IPS-20b (cell line): ENCODE measurements around the gene LOXL1.
"Not testable (repeated sequence)": the region's sequence is repeated elsewhere in the genome, so short reads cannot be mapped to it uniquely, and the experiment has no call there.

ENCODE experiments used
- H3K27ac ChIP-seq: one replicate; pipeline ENCODE4 v1.5.1; 2013; ENCODE audit warnings: low read length
- H3K27me3 ChIP-seq: 2 replicates; pipeline ENCODE4 v1.6.1; 2013; ENCODE audit warnings: mild to moderate bottlenecking, low read length, inconsistent platforms; ENCODE audit not compliant: insufficient read depth
- H3K36me3 ChIP-seq: 2 replicates; pipeline ENCODE4 v1.6.1; 2013; ENCODE audit warnings: low read depth, mild to moderate bottlenecking, inconsistent platforms, low read length, moderate library complexity; ENCODE audit not compliant: insufficient read depth
- H3K4me1 ChIP-seq: 2 replicates; pipeline ENCODE4 v1.6.1; 2013; ENCODE audit warnings: mild to moderate bottlenecking, control low read depth, inconsistent platforms, low read length, moderate library complexity; ENCODE audit not compliant: insufficient read depth
- H3K4me3 ChIP-seq: 2 replicates; pipeline ENCODE4 v1.5.1; 2013; ENCODE audit warnings: mild to moderate bottlenecking, low read length, inconsistent platforms
- H3K9ac ChIP-seq: 2 replicates; pipeline ENCODE4 v1.6.1; 2013; ENCODE audit warnings: low read depth, mild to moderate bottlenecking, inconsistent platforms, low read length, moderate library complexity
- H3K9me3 ChIP-seq: 2 replicates; pipeline ENCODE4 v1.6.1; 2013; ENCODE audit warnings: mild to moderate bottlenecking, low read depth, low read length, inconsistent platforms; ENCODE audit not compliant: insufficient read depth

The LOXL1 gene

DNA sequence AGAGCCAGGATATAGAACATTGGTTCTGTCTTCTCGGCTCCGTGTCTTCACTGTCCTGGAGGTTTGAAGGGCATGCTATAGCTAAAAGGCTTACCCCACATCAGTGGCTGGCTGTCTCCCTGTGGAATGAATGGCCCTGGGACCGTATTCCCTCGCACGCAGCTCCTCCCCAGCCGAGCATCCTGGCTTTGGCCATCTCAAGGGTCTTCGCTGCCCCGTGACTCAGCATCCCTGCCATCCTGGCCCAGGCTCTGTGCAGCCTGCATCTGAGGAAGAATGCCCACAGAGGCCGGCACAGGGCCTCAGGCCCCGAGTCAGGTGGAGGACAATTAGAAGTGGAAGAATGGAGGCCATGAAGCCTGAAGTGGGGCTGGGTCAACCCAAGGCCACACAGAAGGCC is 11.0 kb downstream of the LOXL1 start:
- Histone ChIP-seq H3K4me1 (peaks cover 8% of the 10 kb centered on the region; the same call in 1 of the 2 replicates), H3K9me3 (no peaks in the 10 kb centered on the region), H3K4me3 (no peak overlapping the region)

DNA sequence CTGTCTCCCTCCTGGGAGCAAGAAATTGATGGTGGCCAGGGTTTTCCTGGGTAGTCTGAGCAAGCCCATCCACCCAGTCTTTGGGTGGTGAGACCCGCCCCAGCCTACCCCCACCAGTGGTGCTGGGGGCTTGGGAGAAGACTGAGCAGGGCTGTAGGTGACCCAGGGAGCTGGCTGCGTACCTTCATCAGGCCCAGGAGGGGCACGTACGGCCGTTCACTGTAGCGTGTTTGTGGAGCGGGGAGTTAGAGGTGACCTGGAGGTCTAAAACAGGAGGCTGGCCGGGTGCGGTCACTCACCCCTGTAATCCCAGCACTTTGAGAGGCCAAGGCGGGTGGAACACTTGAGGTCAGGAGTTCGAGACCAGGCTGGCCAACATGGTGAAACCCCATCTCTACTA is 11.5 kb downstream of the LOXL1 start:
- Histone ChIP-seq H3K9ac (no peak overlapping the region), H3K36me3 (no peaks in the 10 kb centered on the region), H3K4me1 (peaks cover 8% of the 10 kb centered on the region; the same call in 1 of the 2 replicates), H3K9me3 (no peaks in the 10 kb centered on the region), H3K27ac (no peak overlapping the region), H3K27me3 (no peaks in the 10 kb centered on the region), H3K4me3 (no peak overlapping the region)

More for the DNA sequence above, 11.0 kb downstream of the LOXL1 start:
- H3K27me3 ChIP-seq, result no peaks in the 10 kb centered on the region
- H3K9ac ChIP-seq, result no peak overlapping the region
- no peak overlapping the region for H3K27ac ChIP-seq
- H3K36me3 ChIP-seq, result no peaks in the 10 kb centered on the region

DNA sequence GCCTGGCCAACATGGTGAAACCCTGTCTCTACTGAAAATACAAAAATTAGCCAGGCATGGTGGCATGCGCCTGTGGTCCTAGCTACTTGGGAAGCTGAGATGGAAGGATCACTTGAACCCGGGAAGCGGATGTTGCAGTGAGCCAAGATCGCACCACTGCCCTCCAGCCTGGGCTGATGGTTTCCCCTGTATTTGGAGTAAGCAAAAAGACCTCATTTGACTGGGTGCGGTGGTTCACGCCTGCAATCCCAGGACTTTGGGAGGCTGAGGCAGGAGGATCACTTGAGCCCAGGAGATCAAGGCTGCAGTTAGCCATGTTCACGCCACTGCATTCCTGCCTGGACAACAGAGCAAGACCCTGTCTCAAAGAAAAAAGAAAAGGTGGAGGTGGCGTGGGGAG is 12.3 kb downstream of the LOXL1 start:
- H3K9ac ChIP-seq, H3K4me3 ChIP-seq, H3K9me3 ChIP-seq, H3K4me1 ChIP-seq, H3K27ac ChIP-seq, H3K27me3 ChIP-seq, H3K36me3 ChIP-seq: not testable (repeated sequence)

DNA sequence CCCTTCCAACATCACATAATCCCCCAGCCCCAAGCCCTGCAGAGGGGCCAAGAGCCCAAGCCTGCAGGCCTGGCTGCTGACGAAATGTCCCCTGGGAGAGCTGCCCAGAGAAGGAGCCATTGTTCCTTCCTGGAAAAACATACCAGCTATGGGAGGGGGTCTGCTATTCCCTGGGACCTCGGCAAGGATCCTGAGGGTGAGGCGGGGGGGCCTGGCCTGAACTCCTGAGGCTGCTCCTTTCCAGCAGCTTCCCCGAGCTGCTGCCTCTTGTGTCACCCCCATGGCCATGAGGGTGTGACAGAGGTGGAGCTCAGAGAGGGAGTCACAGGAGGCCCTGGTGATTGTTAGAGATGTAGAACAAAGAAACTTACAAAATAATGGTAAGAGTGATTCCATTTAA is 12.9 kb downstream of the LOXL1 start:
- no peak overlapping the region for H3K27ac ChIP-seq
- H3K4me1 ChIP-seq, result peaks cover 8% of the 10 kb centered on the region; the same call in 1 of the 2 replicates
- H3K36me3 ChIP-seq, result no peaks in the 10 kb centered on the region
- H3K9ac ChIP-seq, result no peak overlapping the region
- H3K9me3 ChIP-seq, result no peaks in the 10 kb centered on the region
- H3K4me3 ChIP-seq, result no peak overlapping the region
- no peaks in the 10 kb centered on the region for H3K27me3 ChIP-seq

DNA sequence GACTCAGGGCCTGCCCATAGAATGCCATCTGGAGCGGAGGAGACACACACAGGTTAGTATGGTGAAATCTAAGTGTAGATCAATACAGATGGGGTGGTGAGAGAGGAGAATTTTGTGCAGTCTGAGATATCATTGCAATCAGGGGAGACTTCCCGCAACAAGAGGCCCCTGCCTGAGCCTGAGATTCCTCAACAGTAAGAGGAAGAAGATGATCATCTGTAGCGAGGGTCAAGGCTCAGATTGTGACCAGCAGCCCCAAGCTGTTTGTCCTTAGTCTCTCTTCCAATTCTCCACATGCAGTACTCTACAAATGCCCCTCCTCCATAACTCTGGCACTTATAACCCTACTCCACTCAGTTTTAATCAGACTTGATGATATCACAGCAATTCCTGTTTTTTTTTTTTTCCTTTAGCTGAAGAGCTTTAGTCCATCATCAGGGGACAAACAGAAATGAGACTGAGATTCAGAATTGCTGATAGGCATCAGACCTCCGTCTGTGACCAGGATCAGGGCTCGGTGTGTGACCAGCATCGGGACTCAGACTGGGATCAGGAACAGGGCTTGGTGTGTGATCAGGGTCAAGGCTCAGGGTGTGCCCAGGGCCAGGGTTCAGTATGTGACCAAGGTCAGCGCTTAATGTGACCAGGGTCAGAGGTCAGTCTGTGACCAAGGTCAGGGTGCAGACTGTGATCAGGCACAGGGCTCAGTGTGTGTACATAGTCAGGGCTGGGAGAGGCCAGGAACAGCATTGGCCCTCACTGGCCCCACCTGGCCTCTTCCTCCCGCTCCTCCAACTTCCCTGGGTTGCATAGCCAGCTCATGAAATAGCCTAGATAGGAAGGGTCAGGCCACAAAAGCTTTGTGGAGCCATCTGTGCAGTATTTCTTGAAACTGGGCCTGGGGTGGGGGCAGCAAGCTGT is 14.1 kb downstream of the LOXL1 start:
- H3K27me3 ChIP-seq, result no peaks in the 10 kb centered on the region
- H3K4me1 ChIP-seq, result peaks cover 8% of the 10 kb centered on the region; the same call in 1 of the 2 replicates
- H3K9me3 ChIP-seq, result no peaks in the 10 kb centered on the region
- H3K36me3 ChIP-seq, result no peaks in the 10 kb centered on the region
- H3K27ac ChIP-seq, result no peak overlapping the region
- H3K9ac ChIP-seq, result no peak overlapping the region
- no peak overlapping the region for H3K4me3 ChIP-seq

DNA sequence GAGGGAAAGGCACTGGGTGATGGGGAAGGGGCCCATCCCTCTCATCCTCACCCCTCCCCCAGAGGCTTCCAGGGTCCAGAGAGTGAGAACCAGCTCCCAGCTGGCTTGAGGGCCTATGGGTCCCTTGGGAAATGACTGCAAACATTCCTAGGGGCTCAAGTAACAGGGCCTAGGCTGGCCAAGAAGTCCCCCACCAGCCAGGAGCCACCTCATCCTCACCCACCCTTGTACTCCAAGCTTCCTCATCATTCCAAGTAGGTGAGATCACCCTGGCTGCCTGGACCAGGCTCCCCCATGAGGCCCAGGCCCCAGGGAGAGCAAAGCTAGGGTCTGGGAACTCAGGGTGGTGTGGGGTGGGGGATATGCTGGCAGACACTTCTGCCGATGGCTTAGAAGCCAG is 14.8 kb downstream of the LOXL1 start:
- H3K9ac ChIP-seq, result no peak overlapping the region
- no peaks in the 10 kb centered on the region for H3K27me3 ChIP-seq
- no peaks in the 10 kb centered on the region for H3K36me3 ChIP-seq
- no peak overlapping the region for H3K4me3 ChIP-seq
- no peak overlapping the region for H3K27ac ChIP-seq
- H3K9me3 ChIP-seq, result no peaks in the 10 kb centered on the region
- H3K4me1 ChIP-seq, result peaks cover 5% of the 10 kb centered on the region; the same call in 1 of the 2 replicates

DNA sequence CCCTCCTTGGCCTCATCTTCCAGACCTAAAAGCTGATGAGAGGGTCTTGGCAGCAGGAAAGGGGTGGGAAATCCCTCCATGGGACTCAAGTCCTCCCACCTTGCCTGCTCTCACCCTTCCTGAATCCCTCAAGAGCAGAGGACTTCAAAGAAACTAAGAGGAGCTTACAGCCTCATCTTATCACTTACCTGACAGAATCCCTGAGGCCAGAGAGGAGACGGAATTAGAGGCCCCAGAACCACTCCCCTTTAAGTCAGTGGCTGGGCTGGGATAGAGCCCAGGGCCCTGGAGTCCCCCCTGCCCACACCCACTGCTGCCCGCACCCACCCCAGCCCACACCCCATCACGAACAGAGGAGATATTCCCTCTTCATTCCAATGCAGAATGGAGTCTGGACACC is 15.2 kb downstream of the LOXL1 start:
- H3K4me1 ChIP-seq, result peaks cover 1% of the 10 kb centered on the region; the same call in 1 of the 2 replicates
- no peak overlapping the region for H3K27ac ChIP-seq
- H3K36me3 ChIP-seq, result no peaks in the 10 kb centered on the region
- no peaks in the 10 kb centered on the region for H3K9me3 ChIP-seq
- no peak overlapping the region for H3K4me3 ChIP-seq
- H3K9ac ChIP-seq, result no peak overlapping the region
- H3K27me3 ChIP-seq, result no peaks in the 10 kb centered on the region

DNA sequence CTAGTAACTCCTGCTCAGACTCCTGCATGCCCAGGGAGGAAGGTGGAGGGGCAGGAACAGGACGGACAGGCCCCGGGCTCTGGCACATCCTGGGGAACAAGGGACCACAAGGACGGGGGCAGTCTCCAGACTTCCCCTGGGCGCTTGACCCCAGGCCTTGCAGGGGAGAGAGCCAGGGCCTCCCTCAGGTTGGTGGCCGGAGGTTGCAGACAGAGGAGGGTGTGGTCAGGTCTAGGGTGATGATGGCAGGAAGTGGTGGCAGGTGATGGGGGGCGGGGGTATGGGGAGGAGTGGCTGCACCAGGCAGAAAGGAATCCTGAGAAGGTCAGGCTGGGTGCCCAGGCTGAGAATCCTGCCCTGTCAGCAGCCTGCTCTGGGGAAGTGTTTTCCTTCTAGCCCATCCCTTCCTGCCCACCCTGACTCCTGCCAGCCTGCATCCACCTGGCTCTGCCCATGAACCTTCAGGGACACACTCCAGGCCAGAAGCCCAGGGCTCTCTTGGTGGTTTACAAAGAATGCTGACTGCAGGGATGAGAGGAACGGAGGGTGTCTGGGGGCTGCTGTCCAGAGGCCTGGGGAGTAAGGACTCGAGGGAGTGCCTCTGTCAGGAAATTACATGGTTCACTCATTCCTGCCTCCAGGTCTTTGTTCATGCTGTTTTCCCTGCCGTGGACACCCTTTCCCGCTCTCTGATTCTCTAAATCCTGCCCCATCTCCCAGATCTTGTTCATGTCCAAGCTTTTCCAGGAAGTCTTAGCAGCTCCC is 15.8 kb downstream of the LOXL1 start:
- H3K4me1 ChIP-seq, result no peaks in the 10 kb centered on the region
- H3K36me3 ChIP-seq, result no peaks in the 10 kb centered on the region
- no peak overlapping the region for H3K9ac ChIP-seq
- no peak overlapping the region for H3K27ac ChIP-seq
- H3K4me3 ChIP-seq, result no peak overlapping the region
- no peaks in the 10 kb centered on the region for H3K27me3 ChIP-seq
- no peaks in the 10 kb centered on the region for H3K9me3 ChIP-seq

DNA sequence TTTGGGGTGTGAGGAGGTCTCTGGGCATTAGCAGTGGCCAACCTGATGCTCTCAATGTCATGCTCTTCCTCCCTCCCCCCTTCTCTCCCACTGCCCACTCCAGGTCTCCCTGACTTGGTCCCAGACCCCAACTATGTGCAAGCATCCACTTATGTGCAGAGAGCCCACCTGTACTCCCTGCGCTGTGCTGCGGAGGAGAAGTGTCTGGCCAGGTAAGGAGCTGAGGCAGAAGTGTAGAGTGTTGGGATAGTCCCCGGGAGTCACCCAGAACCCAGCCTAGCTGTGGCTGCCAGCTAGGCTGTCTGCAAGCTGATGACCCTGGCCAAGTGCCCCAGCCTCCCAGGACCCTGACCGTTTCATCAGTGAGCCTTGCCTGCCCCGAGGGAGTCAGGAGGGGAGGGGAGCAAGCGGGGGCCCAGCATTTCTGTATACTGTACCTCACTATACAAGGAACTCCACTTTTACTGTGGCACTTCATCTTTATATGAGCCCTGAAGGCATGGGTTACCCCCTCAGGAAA is 16.5 kb downstream of the LOXL1 start:
- Histone ChIP-seq H3K9ac (no peak overlapping the region), H3K9me3 (no peaks in the 10 kb centered on the region), H3K4me1 (no peaks in the 10 kb centered on the region), H3K27ac (no peak overlapping the region), H3K27me3 (no peaks in the 10 kb centered on the region), H3K4me3 (no peak overlapping the region), H3K36me3 (no peaks in the 10 kb centered on the region)

DNA sequence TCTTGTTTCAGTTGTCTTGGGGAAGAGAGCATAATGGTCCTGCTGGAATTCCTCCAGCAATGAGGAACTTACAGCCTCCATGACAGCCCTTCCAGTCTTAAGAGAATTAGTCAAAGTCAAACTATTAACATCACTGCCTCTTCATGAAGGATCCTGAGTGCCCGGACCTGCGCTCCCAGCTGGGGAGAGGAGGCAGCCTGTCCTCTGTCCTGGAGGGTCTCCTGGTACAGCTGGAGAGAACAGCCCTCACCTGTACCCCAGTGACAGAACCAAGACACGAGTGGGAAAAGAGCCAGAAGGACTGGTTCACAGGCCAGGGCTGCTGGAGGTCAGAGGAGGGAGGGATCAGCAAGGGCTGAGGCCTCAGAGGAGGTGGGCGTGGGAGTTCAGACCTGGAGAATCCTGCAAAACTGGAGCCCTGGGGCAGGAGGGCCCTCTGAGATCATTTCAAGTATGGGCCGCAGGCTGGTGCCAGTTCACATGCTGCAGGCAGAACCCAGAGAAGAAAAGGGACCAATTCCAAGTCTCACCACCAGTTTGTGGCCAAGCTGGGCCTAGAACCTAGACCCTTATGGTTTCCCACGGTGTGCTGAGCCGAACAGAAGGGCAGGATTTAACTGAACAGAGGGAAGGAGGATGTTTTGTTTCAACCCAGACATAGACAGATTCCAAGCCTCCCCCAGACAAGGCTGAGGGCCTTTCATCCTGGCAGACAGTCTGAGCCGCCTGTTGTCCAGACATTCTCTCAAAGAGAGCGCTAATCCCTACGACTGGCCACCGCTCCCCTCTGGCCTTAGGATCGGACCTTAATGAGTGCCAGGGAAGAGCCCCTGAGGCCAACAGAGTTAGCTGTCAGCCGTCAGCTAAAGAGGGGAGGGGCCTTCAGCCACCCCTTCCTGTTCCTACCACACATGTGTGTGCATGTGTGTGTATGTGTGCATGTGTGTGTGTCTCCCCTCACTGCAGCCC is 18.2 kb downstream of the LOXL1 start:
- Histone ChIP-seq H3K9ac (no peak overlapping the region), H3K4me1 (no peaks in the 10 kb centered on the region), H3K36me3 (no peaks in the 10 kb centered on the region), H3K9me3 (no peaks in the 10 kb centered on the region), H3K4me3 (no peak overlapping the region), H3K27ac (no peak overlapping the region), H3K27me3 (no peaks in the 10 kb centered on the region)

DNA sequence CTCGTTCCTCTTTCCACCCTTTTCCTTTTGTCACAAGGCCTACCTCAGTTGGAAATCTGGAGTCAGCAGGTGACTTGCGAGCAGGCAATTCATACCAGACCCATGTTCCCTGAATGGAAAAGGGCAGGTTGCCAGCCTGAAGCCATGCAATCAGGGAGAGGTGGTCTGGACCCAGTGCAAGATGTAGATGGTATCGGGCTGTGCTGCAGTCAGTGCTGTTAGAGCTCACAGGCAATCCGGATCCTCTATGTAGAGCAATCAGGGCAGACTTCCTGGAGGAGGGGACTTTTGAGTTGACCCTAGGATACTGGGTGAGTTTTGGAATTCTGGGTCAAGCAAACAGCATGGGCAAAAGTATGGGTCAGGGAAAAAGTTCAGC is 18.9 kb downstream of the LOXL1 start:
- Histone ChIP-seq H3K36me3 (no peaks in the 10 kb centered on the region), H3K27ac (no peak overlapping the region), H3K9ac (no peak overlapping the region), H3K4me1 (no peaks in the 10 kb centered on the region), H3K27me3 (no peaks in the 10 kb centered on the region; the same call in 1 of the 2 replicates), H3K9me3 (no peaks in the 10 kb centered on the region), H3K4me3 (no peak overlapping the region)
